Adrenal gland (tissue), 5 donors: Measurements from ENCODE around the gene ESRRB.

Experiments used
- CTCF ChIP-seq, 6 experiments: fragments of 450-650 bp in 4 of 6; fragments of 200-600 bp in 2 of 6; sonication (generic) in 1 of 6; IDR thresholded peaks; 1 replicate in 5 of 6; 2 replicates in 1 of 6; pipeline versions ENCODE4 v1.5.1 to v1.8.0; 2016 to 2021; ENCODE audit warnings: antibody characterized with exemption in 6 of 6, mild to moderate bottlenecking in 2 of 6, moderate library complexity in 1 of 6
- POLR2A ChIP-seq, 2 donors: fragments of 450-650 bp; IDR thresholded peaks; one replicate each; pipeline ENCODE4 v1.6.1; 2017; ENCODE audit warnings: antibody characterized with exemption in 2 of 2, mild to moderate bottlenecking in 2 of 2, moderate library complexity in 1 of 2
- donor health status: DM: no; HTN: no; CAD: no.

GRCh38 chr14:76421662-76422061 lies 45.7 kb downstream of the ESRRB start:
- TF ChIP-seq CTCF (IDR thresholded peaks at IDR 0.05) (no peak), POLR2A (IDR thresholded peaks at IDR 0.05) (no peak)
